Stimulated activated CD8-positive, alpha-beta memory T cell treated with anti-CD3 and anti-CD28 coated beads, Interleukin-15, amount 100 ng/mL, for 24 hours (primary cell): ENCODE measurements around the gene DNAJC8.

Experiments
- DNase-seq: peaks from one replicate; pipeline ENCODE4 v3.0.0-alpha.2; 2020; ENCODE audit warnings: low read depth

The DNAJC8 gene, protein sequence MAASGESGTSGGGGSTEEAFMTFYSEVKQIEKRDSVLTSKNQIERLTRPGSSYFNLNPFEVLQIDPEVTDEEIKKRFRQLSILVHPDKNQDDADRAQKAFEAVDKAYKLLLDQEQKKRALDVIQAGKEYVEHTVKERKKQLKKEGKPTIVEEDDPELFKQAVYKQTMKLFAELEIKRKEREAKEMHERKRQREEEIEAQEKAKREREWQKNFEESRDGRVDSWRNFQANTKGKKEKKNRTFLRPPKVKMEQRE

DNA sequence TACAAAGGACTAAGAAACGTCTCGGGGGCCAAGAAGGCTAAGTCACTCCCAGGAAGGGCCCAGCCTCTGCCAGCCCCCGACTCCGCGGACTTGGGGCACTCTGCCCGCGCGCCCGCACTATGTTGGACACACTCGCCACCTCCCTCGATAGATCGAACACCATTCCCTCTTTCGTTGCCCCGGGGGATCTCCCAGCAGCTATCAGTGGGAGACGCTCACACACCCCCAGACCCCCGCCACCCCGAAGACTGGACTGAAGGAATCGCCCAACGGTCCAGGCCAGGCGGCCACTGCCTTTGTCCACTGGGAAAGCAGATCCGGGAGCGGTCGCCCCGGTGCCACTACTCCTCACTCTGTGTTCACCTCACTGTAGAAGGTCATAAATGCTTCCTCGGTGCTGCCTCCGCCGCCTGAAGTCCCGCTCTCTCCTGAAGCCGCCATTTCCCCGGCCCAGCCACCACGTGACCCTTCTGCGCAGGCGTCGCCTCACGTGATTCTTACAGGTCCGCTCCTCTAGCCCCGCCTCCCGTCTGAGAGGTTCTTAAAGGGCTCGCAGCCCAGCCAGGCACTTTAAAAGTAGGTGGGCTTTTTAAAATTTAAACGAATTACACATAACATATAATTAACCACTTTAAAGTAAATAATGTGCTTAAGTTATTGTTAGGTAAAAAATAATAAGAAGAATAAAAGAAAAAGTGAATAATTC is at the start of gene DNAJC8:
Gene DNAJC8 (minus strand): TSS at position 472 of the 706 bp plus-strand sequence. CDS start 31 bp downstream, at position 441.
- DNase-seq, result peak; percentile 88

DNA sequence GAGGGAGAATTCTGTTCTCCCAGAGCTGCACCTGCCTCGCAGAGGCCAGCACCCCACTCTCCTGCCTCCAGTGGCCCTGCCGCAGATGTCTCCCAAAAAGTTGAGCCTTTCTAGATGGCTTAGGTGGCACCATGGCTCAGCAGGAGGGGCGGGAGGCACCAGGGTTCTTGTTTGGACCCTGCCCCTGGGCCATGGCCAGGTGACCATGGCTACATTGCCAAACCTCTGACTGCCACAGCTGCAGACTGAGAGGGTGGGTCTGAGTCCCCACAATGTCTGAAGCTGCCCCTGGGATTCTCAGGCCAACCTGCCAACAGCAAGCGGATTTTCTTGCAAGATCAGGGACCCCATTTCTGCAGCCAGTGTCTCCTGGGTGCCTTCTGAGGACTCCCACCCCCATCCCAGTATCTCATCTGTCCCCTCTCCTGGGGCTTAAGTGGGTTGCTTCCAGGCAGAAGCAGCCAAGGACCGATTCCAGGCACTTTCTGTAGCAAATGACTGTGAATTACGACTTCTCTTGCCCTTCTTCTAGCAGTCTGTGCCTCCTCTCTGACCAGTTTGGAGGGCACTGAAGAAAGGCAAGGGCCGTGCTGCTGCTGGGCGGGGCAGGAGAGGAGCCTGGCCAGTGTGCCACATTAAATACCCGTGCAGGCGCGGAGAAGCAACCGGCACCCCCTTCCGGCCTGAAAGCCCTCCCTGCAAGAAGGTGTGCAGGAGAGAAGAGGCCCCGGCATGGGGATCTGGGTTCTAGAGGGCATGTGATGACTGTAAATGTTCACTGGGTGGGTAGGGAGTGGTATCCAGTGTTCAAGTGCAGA is 49.0 kb upstream of the DNAJC8 start:
- no peak for DNase-seq

- DNase-seq, result no peak
These were observed 48.1 kb upstream of the DNAJC8 start for GRCh38 chr1:28280977-28281381.

DNA sequence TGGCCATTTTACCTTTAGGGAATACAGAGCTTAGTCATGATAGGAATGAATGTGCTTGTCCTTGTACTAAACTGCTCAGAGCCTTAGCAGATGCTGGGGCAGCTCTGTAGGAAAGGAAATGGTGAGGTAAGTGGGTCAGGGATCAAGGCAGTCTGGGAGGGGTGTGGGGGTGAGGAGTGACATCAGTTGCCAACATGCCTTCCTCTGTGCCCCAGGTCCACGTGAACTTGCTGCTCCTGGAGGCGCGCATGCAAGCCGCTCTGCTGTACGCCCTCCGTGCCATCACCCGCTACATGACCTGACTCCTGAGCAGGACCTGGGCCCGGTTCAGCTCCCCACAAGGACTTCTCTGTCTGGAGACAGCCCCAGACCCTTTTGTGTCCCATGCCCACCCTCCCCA is 47.7 kb upstream of the DNAJC8 start:
- DNase-seq, result no peak

- DNase-seq, result no peak
These were observed 46.9 kb upstream of the DNAJC8 start for GRCh38 chr1:28279721-28280120.

DNA sequence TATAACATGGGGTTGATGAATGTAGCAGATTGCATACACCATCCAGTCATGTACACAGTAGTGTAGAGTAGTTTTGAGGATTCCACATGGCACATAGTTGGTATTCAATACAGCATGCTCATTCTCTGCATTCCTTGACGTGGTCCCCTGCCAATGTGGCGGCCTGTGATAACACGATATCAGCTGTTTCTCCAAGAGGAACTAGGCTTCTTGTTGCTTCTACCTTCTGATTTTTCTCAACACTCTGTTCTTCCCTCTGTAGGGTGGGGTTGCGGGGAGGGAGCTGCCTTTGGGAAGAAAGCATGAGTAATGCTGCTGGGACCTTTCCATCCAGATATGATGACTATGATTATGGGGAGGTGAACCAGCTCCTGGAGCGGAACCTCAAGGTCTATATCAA is 45.9 kb upstream of the DNAJC8 start:
- no peak for DNase-seq

- DNase-seq, result no peak
These were observed 40.5 kb upstream of the DNAJC8 start for GRCh38 chr1:28273216-28273860.

DNA sequence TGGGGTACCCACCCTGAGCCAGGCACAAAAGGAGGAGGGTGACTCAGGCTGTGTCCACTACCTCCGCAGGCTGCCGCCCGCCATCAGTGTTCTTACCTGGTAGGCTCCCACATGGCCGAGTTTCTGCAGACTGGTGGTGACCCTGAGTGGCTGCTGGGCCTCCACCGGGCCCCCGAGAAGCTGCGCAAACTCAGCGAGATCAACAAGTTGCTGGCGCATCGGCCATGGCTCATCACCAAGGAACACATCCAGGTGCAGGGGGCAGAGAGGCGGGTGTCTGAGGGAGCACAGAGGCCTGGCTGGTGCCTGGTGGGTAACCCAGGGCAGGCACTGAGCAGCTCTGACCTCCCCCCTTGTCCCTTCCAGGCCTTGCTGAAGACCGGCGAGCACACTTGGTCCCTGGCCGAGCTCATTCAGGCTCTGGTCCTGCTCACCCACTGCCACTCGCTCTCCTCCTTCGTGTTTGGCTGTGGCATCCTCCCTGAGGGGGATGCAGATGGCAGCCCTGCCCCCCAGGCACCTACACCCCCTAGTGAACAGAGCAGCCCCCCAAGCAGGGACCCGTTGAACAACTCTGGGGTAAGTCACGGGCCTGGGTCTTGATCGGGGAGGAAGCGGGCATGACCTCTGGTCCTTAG is 39.5 kb upstream of the DNAJC8 start:
- no peak for DNase-seq

- DNase-seq, result no peak
These were observed 36.7 kb upstream of the DNAJC8 start for GRCh38 chr1:28269529-28269928.

- no peak for DNase-seq
These were observed 34.8 kb upstream of the DNAJC8 start for GRCh38 chr1:28267633-28268032.

GRCh38 chr1:28266920-28267322 is 34.1 kb upstream of the DNAJC8 start:
- DNase-seq, result no peak

DNA sequence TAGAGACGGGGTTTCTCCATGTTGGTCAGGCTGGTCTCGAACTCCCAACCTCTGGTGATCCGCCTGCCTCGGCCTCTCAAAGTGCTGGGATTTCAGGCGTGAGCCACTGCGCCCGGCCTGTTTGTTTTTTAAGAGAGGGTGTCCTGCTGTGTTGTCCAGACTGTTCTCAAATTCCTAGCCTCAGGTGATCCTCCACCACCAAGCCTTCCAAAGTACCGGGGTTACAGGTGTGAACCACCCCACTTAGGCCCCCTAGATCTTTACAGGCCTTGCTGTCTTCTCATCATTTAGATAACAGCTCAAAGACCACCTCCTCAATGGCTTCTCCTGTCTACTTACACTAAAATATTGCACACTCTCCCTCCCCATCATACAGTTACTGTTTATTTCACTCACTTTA is 32.7 kb upstream of the DNAJC8 start:
- no peak for DNase-seq

DNA sequence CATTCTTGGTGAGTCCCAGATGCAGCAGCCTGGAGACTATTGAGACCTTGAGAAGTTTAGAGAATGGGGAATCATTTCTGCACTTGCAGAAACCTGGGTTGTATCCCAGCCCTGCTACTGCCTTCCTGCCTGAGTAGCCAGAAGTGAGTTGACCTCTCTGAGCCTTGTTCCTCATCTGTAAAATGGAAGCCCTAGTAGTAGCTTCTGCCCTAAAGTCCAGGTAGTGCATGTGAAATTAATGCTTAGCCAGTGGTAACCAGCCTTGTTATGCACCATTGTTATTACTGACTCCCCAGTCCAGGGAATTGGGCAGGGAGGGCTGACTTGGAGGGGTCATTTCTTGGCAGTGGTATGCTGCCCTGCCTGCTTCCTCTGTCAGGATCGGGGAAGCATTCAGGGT is 32.1 kb upstream of the DNAJC8 start:
- DNase-seq, result no peak

- DNase-seq, result no peak
These were observed 28.0 kb upstream of the DNAJC8 start for GRCh38 chr1:28260803-28261174.

DNA sequence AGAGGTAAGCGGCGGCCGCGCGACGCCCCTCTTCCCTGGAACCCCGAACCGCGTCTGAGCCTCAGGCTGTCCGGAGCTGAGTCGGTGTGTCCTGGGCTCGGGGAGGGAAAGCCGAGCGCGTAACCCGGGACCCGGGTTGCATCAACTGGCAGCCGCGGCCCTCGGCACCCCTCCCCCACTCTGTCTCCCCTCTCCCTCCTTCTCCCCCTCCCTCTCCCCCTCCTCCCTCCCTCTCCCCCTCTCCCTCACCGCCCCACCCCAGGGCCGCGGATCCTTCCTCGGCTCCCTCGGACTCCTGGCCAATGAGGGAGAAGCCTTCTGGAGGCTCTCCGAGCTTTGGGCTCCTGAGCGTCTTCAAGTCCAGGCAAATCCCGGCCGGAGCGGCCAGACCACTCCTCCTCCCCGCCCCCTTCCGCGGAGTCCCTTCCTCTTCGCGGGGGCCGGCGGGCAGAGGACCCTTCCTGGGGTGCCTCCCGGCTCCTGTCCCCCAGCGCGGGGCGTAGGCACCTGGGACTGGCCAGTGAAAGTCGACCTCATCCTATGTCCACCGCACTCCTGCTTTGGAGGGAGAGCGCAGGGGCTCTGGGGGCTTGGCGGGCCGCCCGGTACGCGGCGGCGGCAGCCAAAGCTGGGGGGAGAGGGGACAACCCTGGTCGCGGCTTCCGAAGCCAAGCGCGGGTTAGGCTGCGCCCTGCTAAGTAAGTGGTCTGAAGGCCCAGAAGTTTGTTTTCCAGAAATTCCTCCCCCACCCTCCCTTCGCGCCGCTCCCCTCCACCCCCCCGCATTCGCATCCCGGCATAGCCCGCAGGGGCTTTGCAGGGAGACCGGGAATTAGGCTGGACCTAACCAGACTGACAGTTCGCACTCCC is 27.3 kb upstream of the DNAJC8 start:
- DNase-seq, result no peak

DNA sequence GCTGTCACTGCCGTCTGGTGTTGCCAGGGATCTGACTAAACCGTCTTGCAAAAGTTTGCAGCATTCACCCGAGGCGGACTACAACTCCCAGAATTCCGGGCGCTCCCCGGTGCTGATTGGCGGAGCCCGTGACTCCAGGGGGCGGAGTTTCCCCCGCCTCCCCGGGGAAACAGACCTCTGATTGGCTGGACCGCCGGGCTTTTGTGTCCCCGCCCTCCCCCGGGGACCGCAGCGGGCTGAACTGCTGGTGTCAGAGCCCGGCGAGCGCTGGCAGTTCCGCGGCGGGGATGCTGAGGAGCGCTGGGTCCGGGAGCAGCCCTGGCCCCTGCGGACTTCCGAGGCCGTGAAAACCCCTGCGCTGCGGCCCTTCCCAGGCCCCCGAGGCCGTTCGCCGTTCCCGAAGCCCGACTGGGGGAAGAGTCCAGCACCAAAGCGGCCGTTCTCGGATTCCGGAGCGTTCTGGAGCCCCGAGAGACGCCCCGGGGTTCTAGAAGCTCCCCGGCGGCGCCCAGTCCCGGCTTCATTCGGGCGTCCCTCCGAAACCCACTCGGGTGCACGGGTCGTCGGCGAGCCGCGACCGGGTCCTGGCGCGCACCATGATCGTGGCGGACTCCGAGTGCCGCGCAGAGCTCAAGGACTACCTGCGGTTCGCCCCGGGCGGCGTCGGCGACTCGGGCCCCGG is 26.6 kb upstream of the DNAJC8 start, which contains the start of gene SESN2:
Gene SESN2 (plus strand): TSS at position 267 of the 682 bp plus-strand sequence. CDS start 330 bp downstream, at position 597.
- DNase-seq, result peak; percentile 92

DNA sequence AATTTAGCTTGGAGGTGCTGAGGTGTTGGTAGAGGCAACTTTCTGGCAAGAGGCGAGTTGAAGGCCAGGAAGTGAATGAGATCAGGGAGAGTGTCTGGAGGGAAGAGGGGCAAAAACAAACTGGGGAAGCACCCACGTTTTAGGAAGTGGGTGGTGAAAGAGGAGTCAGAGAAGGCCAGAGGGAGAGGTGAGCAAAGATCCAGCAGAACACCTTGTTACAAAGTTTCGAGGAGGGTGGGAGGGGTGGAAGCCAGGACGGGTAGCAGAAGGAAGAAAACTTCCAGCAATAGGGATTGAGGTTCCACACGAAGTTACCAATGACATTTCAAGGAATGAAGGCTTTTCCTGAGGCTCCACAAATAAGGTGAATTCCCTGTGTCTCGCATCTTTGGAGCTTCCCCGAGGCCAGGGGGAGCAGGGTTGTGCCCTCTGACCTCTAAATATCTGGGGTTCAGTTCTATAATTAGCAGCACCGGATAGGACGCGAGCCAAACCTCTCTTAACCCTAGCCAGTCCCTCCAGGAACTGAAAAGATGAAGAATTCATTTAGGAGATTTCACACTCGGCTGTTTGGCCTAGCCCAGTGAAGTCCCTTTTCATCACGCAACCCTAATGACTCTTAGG is 25.9 kb upstream of the DNAJC8 start:
- no peak for DNase-seq

DNA sequence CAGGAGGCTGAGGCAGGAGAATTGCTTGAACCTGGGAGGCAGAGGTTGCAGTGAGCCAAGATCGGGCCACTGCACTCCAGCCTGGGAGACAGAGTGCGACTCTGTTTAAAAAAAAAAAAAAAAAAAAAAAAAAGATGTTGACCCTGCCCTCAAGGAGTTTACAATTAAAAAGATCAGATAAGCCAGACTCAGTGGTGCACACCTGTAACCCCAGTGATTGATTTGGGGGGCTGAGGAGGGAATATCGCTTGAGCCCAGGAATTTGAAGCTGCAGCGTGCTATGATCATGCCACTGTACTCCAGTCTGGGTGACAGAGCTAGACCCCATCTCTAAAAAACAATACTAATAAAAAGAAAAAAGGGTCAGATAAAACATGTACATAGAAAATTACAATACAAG is 24.9 kb upstream of the DNAJC8 start:
- DNase-seq, result no peak

GRCh38 chr1:28256197-28256827 is 23.5 kb upstream of the DNAJC8 start:
- DNase-seq, result no peak
